ENCODE measurements around the gene EXOC3L1.

- no peak for TF ChIP-seq CTCF (IDR thresholded peaks at IDR 0.05)
- TF ChIP-seq POLR2A (IDR thresholded peaks at IDR 0.05): no peak
Measured at GRCh38 chr16:67147437-67148140, 42.3 kb downstream of the EXOC3L1 start.
